ENCODE measurements around the gene DIABLO. TPM values are rescaled to one million over a fixed set of nuclear protein-coding genes. Genes with fewer than 3 reads are reported as not detected.
"Not testable (repeated sequence)": the region's sequence is repeated elsewhere in the genome, so short reads cannot be mapped to it uniquely, and the experiment has no call there.

Gene DIABLO
- total RNA-seq, 1 donor from 2014 or later: 106 TPM

GRCh38 chr12:122208073-122208820 is 17.6 kb downstream of the DIABLO start:
- no peak for DNase-seq (ENCODE audit: low read depth)

- DNase-seq (ENCODE audit: low read depth): no peak
These were observed 18.5 kb downstream of the DIABLO start for GRCh38 chr12:122207391-122207790.

GRCh38 chr12:122206976-122207375 is 18.9 kb downstream of the DIABLO start:
- no peak for DNase-seq (ENCODE audit: low read depth)

GRCh38 chr12:122206111-122206881 is 19.6 kb downstream of the DIABLO start:
- DNase-seq (ENCODE audit: low read depth): no peak

- DNase-seq (ENCODE audit: low read depth): no peak
These were observed 20.6 kb downstream of the DIABLO start for GRCh38 chr12:122205053-122205925.

GRCh38 chr12:122204167-122205052 is 21.4 kb downstream of the DIABLO start:
- DNase-seq (ENCODE audit: low read depth): no peak

- peak; percentile 28 for DNase-seq (ENCODE audit: low read depth)
These were observed 22.3 kb downstream of the DIABLO start, which contains the start of gene B3GNT4 for GRCh38 chr12:122203301-122204166. TSS of gene B3GNT4 (plus strand) at chr12:122203709. CDS start at chr12:122204619, 910 bp downstream.

GRCh38 chr12:122202811-122203210 is 23.0 kb downstream of the DIABLO start:
- DNase-seq (ENCODE audit: low read depth): not testable (repeated sequence)

- DNase-seq (ENCODE audit: low read depth): no peak
These were observed 23.8 kb downstream of the DIABLO start for GRCh38 chr12:122202017-122202416.

- DNase-seq (ENCODE audit: low read depth): no peak
These were observed 24.5 kb downstream of the DIABLO start for GRCh38 chr12:122201381-122201780.

GRCh38 chr12:122200541-122201175 is 25.2 kb downstream of the DIABLO start:
- no peak for DNase-seq (ENCODE audit: low read depth)

GRCh38 chr12:122199484-122200355 is 26.1 kb downstream of the DIABLO start:
- no peak for DNase-seq (ENCODE audit: low read depth)

GRCh38 chr12:122197612-122197966 is 28.3 kb downstream of the DIABLO start:
- no peak for DNase-seq (ENCODE audit: low read depth)

GRCh38 chr12:122195405-122195804 is 30.4 kb downstream of the DIABLO start:
- no peak for DNase-seq (ENCODE audit: low read depth)

GRCh38 chr12:122194804-122195203 is 31.0 kb downstream of the DIABLO start:
- DNase-seq (ENCODE audit: low read depth): no peak

GRCh38 chr12:122192441-122192840 is 33.4 kb downstream of the DIABLO start:
- DNase-seq (ENCODE audit: low read depth): no peak

- peak; percentile 57 for DNase-seq (ENCODE audit: low read depth)
These were observed 34.8 kb downstream of the DIABLO start for GRCh38 chr12:122190842-122191668.

Data from renal cortical epithelial cell (primary cell).